Measurements from ENCODE around the gene UTP14C. TPM values are rescaled to one million over a fixed set of nuclear protein-coding genes. Genes with fewer than 3 reads are reported as not detected.
A peak's percentile ranks its signal among the peaks of the same experiment; 100 is the strongest.

The UTP14C gene
- total and polyA plus RNA-seq, 4 experiments from 2014 or later = 1.9 to 16.1 (median 9.3) TPM

DNA sequence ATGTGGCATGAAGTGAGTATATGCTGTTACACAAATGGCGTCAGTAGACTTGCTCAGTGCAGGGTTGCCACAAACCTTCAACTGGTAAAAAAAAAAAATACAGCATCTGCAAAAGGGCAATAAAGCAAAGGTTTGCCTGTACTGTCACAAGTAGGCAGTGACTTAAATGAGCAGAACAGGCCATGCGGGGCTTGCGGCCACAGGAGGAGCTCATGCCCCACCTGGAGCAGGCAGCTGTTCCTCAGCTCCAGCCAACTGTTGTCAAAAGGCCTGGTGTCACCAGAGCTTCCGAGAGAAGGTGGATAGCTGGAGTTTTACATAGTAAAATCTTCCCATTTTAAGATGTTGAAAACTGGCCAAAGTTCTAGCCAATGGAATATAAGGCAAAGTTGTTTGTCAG is 20.9 kb upstream of the UTP14C start:
- Histone ChIP-seq H3K4me1 (ENCODE audit: insufficient read depth, low read length) (no peaks in the 10 kb centered on the region), H3K36me3 (ENCODE audit: insufficient read depth, low read length) (no peaks in the 10 kb centered on the region), H3K27ac (ENCODE audit: low read depth, low read length) (no peak overlapping the region), H3K4me3 (ENCODE audit: low read length in 2 of 2) (no peak overlapping the region), H3K9me3 (ENCODE audit: control insufficient read depth in 1 of 2, low read length in 2 of 2) (no peaks in the 10 kb centered on the region), H3K27me3 (ENCODE audit: insufficient read depth, low read length) (no peaks in the 10 kb centered on the region)
- intact Hi-C loops (cut with micrococcal nuclease) = loop anchor here (5.0 kb wide), 1 partner anchor 234 kb away; no protein-coding TSS in a partner anchor
- peaks cover 4 to 12% of the 10 kb centered on the region in 2 donors for H3K27me3 Mint-ChIP-seq
- CTCF ChIA-PET (ENCODE audit: partially characterized antibody) = interaction anchor here (0.5 to 7.2 kb wide), 8 partner anchors 10 to 199 kb away, joined by 3 to 49 read pairs (median 4); partner anchors contain the start of gene ALG11
- no peaks in the 10 kb centered on the region for H3K36me3 Mint-ChIP-seq
- H3K27ac Mint-ChIP-seq = no peak overlapping the region
- DNase-seq = no peak
- H3K4me1 Mint-ChIP-seq = peaks cover 0 to 2% (median under 1%) of the 10 kb centered on the region in 4 donors
- H3K4me3 Mint-ChIP-seq = no peak overlapping the region
- H3K9me3 Mint-ChIP-seq = no peaks in the 10 kb centered on the region
- POLR2A ChIA-PET (ENCODE audit: partially characterized antibody) = no interaction called here

DNA sequence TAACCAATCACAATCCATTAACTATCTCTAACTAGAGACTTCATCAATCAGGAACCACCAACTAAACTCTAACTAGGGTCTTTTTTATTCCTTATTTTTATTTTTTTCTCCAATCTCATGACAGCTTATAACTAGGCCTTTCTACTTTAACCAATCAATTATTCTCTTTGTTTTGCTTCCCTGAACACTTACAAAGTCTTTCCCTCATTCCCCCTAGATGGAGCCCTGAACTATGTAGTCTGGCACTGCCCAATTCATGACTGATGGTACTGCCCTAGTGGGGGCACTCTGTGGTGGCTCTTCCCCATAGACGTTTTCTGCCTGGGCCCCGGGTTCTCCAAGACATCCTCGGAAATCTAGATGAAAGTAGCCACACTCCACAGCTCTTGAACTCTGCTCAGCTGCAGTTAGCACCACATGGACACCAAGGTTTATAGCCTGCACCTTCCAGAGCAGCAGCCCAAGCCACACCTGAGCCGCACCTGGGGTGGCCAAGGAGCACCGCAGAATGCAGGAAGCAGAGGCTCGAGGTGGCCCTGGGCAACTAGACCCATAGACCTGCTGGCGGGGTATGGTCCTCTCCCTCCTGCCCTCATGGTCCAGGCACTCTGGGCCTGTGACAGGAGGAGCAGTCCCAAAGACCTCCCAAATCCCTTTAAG is 19.9 kb upstream of the UTP14C start:
- ChIA-PET POLR2A (ENCODE audit: partially characterized antibody) (interaction anchor here (0.6 kb wide), 1 partner anchor 128 kb away, joined by 3 read pairs; no protein-coding TSS in a partner anchor), CTCF (ENCODE audit: partially characterized antibody) (interaction anchor here (1.0 to 7.2 kb wide), 5 partner anchors 9 to 197 kb away, joined by 3 to 49 read pairs (median 4); partner anchors contain the start of gene ALG11)
- no peaks in the 10 kb centered on the region for H3K9me3 ChIP-seq (ENCODE audit: control insufficient read depth in 1 of 2, low read length in 2 of 2)
- no peaks in the 10 kb centered on the region for H3K36me3 ChIP-seq (ENCODE audit: insufficient read depth, low read length)
- Mint-ChIP-seq H3K36me3 (no peaks in the 10 kb centered on the region), H3K27ac (no peak overlapping the region), H3K4me3 (no peak overlapping the region), H3K27me3 (peaks cover 4 to 18% of the 10 kb centered on the region in 2 donors), H3K9me3 (no peaks in the 10 kb centered on the region), H3K4me1 (peaks cover 0 to 2% (median under 1%) of the 10 kb centered on the region in 4 donors)
- H3K4me1 ChIP-seq (ENCODE audit: insufficient read depth, low read length) = no peaks in the 10 kb centered on the region
- H3K27ac ChIP-seq (ENCODE audit: low read depth, low read length) = no peak overlapping the region
- intact Hi-C loops (cut with micrococcal nuclease) = loop anchor here (5.0 kb wide), 1 partner anchor 233 kb away; no protein-coding TSS in a partner anchor
- no peak for DNase-seq
- H3K4me3 ChIP-seq (ENCODE audit: low read length in 2 of 2) = no peak overlapping the region
- H3K27me3 ChIP-seq (ENCODE audit: insufficient read depth, low read length) = no peaks in the 10 kb centered on the region

DNA sequence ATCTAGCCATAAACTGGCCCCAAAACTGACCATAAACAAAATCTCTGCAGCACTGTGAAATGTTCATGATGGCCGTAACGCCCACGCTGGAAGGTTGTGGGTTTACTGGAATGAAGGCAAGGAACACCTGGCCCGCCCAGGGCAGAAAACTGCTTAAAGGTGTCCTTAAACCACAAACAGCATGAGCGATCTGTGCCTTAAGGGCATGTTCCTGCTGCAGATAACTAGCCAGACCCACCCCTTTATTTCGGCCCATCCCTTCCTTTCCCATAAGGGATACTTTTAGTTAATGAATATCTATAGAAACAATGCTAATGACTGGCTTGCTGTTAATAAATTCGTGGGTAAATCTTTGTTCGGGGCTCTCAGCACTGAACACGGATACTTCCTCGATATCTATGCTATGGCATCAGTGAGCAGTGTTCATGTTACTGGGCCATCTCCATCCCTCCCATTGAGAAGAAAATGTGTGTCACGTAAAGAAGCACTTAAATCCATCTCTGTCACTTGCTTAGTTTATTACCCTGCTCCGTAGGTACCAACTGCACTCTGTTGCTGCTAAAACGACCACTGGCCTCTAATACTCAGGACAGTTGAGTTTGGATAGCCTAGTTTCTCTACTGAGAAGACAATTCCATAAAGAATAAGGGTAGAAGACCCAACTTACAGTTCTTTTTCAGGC is 18.5 kb upstream of the UTP14C start:
- H3K4me1 Mint-ChIP-seq = peaks cover 4 to 10% (median 6%) of the 10 kb centered on the region in 4 donors
- Histone ChIP-seq H3K27ac (ENCODE audit: low read depth, low read length) (no peak overlapping the region), H3K4me1 (ENCODE audit: insufficient read depth, low read length) (peaks cover 3% of the 10 kb centered on the region), H3K4me3 (ENCODE audit: low read length in 2 of 2) (no peak overlapping the region), H3K9me3 (ENCODE audit: control insufficient read depth in 1 of 2, low read length in 2 of 2) (no peaks in the 10 kb centered on the region), H3K27me3 (ENCODE audit: insufficient read depth, low read length) (peaks cover 6% of the 10 kb centered on the region), H3K36me3 (ENCODE audit: insufficient read depth, low read length) (no peaks in the 10 kb centered on the region)
- H3K27me3 Mint-ChIP-seq = peaks cover 4 to 26% of the 10 kb centered on the region in 2 donors
- no peaks in the 10 kb centered on the region for H3K36me3 Mint-ChIP-seq
- no peaks in the 10 kb centered on the region for H3K9me3 Mint-ChIP-seq
- intact Hi-C loops (cut with micrococcal nuclease) = no loop called here
- H3K4me3 Mint-ChIP-seq = no peak overlapping the region
- CTCF ChIA-PET (ENCODE audit: partially characterized antibody) = no interaction called here
- no peak for DNase-seq
- POLR2A ChIA-PET (ENCODE audit: partially characterized antibody) = no interaction called here
- no peak overlapping the region for H3K27ac Mint-ChIP-seq

DNA sequence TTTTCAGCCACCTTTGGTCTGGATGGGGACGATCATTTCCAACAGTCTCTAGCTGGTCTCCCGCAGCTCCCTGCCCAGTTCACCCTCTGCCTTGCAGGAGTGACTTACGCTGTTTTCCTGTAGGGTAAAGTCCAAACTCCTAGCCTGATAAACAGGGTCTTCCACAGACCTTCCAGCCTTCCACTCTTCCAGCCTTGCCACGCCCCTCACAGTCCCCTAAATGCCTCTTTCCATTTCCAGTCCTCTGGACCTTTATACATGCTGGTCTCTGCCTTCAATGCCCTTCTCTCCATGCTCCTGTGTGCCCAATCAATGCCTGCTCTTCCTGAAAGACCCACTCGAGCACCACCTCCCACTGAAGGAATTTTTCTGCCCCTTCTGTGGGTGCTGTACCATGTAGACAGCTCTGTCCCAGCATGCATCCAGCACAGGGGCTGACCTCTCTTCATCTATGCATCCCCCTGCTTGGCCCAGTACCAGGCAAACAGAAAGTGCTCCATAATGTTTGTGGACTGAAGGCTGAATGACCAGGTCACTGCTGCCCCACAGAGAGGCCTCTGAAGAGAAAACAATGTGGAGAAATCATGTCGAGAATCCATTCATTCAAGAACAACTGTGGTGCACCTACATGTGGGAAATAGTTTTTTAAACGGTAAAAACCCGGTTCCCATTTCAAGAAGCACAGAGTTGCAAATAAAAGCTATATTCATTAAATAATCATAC is 17.8 kb upstream of the UTP14C start:
- Mint-ChIP-seq H3K4me3 (no peak overlapping the region), H3K27ac (no peak overlapping the region), H3K4me1 (peaks cover 6 to 14% (median 8%) of the 10 kb centered on the region in 4 donors), H3K27me3 (peaks cover 4 to 24% of the 10 kb centered on the region in 2 donors), H3K36me3 (no peaks in the 10 kb centered on the region), H3K9me3 (no peaks in the 10 kb centered on the region)
- Histone ChIP-seq H3K27me3 (ENCODE audit: insufficient read depth, low read length) (peaks cover 8% of the 10 kb centered on the region), H3K4me3 (ENCODE audit: low read length in 2 of 2) (no peak overlapping the region), H3K27ac (ENCODE audit: low read depth, low read length) (no peak overlapping the region), H3K9me3 (ENCODE audit: control insufficient read depth in 1 of 2, low read length in 2 of 2) (no peaks in the 10 kb centered on the region), H3K36me3 (ENCODE audit: insufficient read depth, low read length) (no peaks in the 10 kb centered on the region), H3K4me1 (ENCODE audit: insufficient read depth, low read length) (peaks cover 6% of the 10 kb centered on the region)
- CTCF ChIA-PET (ENCODE audit: partially characterized antibody) = no interaction called here
- no peak for DNase-seq
- POLR2A ChIA-PET (ENCODE audit: partially characterized antibody) = no interaction called here
- intact Hi-C loops (cut with micrococcal nuclease) = no loop called here

DNA sequence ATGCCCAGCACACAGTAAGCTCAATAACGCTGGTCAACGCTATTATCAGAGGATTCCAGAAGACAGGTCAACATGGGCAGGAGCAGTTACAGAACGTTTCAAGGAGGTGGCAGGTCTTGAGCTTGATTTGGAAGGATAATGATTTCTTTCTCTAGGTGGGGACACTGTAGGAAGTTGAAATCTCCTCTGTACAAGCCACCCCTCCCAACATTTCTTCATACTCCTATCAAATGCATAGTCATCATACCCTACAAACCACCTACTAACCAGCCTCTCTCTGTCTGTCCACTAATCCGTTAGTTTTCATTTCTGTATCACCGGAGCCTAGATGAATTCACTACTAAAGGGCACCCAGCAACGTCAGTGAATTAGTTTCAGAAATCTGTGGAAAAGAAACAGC is 14.5 kb upstream of the UTP14C start:
- Histone ChIP-seq H3K9me3 (ENCODE audit: control insufficient read depth in 1 of 2, low read length in 2 of 2) (no peaks in the 10 kb centered on the region), H3K27ac (ENCODE audit: low read depth, low read length) (no peak overlapping the region), H3K27me3 (ENCODE audit: insufficient read depth, low read length) (peaks cover 8% of the 10 kb centered on the region), H3K36me3 (ENCODE audit: insufficient read depth, low read length) (no peaks in the 10 kb centered on the region), H3K4me3 (ENCODE audit: low read length in 2 of 2) (no peak overlapping the region), H3K4me1 (ENCODE audit: insufficient read depth, low read length) (peaks cover 20% of the 10 kb centered on the region)
- Mint-ChIP-seq H3K9me3 (no peaks in the 10 kb centered on the region), H3K27me3 (peaks cover 4 to 24% of the 10 kb centered on the region in 2 donors), H3K36me3 (peaks cover 0 to 8% of the 10 kb centered on the region in 2 donors), H3K4me3 (peak overlapping the region in 7 of 8 donors; percentile 2 to 96 (median 45)), H3K27ac (no peak overlapping the region), H3K4me1 (peaks cover 7 to 27% (median 16%) of the 10 kb centered on the region in 4 donors)
- ChIA-PET CTCF (ENCODE audit: partially characterized antibody) (interaction anchor here (1.2 to 1.5 kb wide), 2 partner anchors 114 to 441 kb away, joined by 3 read pairs; no protein-coding TSS in a partner anchor), POLR2A (ENCODE audit: partially characterized antibody) (no interaction called here)
- intact Hi-C loops (cut with micrococcal nuclease) = loop anchor here (5.0 kb wide), 3 partner anchors 68 to 188 kb away; no protein-coding TSS in a partner anchor
- no peak for DNase-seq

DNA sequence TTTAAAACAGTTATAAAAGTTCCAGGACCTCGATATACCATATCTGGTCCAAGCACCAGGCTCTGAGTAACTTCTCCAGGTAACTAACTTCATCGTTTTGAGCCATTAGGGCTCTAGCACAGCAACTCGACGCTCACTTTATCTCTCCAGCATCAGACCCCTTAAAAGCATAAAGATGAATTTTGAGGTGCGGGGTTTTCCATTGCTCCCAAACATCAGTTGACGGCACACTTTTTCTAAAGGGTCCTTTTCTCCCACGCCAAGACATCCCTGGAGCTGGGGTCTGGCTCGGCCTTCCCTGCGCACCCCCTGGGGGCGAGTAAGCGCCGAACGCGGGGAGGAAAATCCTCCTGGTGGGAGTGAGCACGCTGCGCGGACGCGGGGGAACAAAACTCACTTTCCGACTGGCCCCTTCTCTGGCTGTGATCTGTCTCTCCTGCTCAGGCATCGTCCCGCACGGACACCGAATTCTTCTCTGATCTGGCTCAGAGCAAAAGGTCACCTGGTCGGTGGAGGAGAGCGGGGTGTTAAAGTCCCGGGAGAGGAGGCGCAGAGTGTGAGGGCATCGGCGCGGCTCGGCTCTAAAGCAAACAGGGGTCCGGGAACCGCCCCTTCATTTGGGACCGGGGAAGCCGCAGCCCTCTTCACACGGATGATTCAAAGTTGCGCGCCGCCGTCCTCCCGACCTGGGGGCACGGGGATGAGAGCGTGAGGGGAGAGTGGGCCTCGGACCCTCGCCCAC is 13.4 kb upstream of the UTP14C start, which contains the start of gene ATP7B:
Gene ATP7B (minus strand): TSS at position 561 of the 742 bp plus-strand sequence. CDS start 113 bp downstream, at position 448.
- H3K27ac ChIP-seq (ENCODE audit: low read depth, low read length) = peak within 1 kb of the TSS; percentile 52
- H3K27me3 ChIP-seq (ENCODE audit: insufficient read depth, low read length) = peaks cover 8% of the 10 kb centered on the region
- intact Hi-C loops (cut with micrococcal nuclease) = loop anchor here (5.0 kb wide), 3 partner anchors 69 to 189 kb away; no protein-coding TSS in a partner anchor
- Mint-ChIP-seq H3K4me3 (peak within 1 kb of the TSS; percentile 96 to 100 (median 100)), H3K27ac (peak within 1 kb of the TSS; percentile 87 to 98 (median 97)), H3K4me1 (peaks cover 14 to 36% (median 21%) of the 10 kb centered on the region in 4 donors), H3K36me3 (peaks cover 5 to 13% of the 10 kb centered on the region in 2 donors), H3K9me3 (no peaks in the 10 kb centered on the region), H3K27me3 (peaks cover 4 to 24% of the 10 kb centered on the region in 2 donors)
- POLR2A ChIA-PET (ENCODE audit: partially characterized antibody) = interaction anchor here (1.0 to 2.7 kb wide), 4 partner anchors 60 to 189 kb away, joined by 3 to 18 read pairs (median 4); no protein-coding TSS in a partner anchor
- CTCF ChIA-PET (ENCODE audit: partially characterized antibody) = interaction anchor here (1.7 kb wide), 1 partner anchor 174 kb away, joined by 3 read pairs; no protein-coding TSS in a partner anchor
- H3K36me3 ChIP-seq (ENCODE audit: insufficient read depth, low read length) = no peaks in the 10 kb centered on the region
- DNase-seq = peak in 4 of 5 donors; percentile 3 to 42 (median 20)
- H3K4me1 ChIP-seq (ENCODE audit: insufficient read depth, low read length) = peaks cover 22% of the 10 kb centered on the region
- H3K9me3 ChIP-seq (ENCODE audit: control insufficient read depth in 1 of 2, low read length in 2 of 2) = no peaks in the 10 kb centered on the region
- peak within 1 kb of the TSS; percentile 71 to 92 for H3K4me3 ChIP-seq (ENCODE audit: low read length in 2 of 2)
